Measurements from ENCODE around the gene TREML1.

- TF ChIP-seq CTCF (conservative IDR thresholded peaks at IDR 0.05; ENCODE audit: low read depth, low read length) = no peak
- TF ChIP-seq EZH2 (IDR thresholded peaks at IDR 0.05; ENCODE audit: borderline replicate concordance, low read depth, low read length, poor library complexity, severe bottlenecking) = no peak
Observed at GRCh38 chr6:41157323-41157722, 3.2 kb upstream of the TREML1 start.

All from A673 (cell line).